Rectal smooth muscle tissue (tissue), 1 donor: ENCODE data around the gene DHX30.

Experiments
- H3K27ac ChIP-seq: one replicate; pipeline ENCODE4 v1.7.0; 2013; ENCODE audit warnings: low read depth, low read length, inconsistent platforms
- H3K27me3 ChIP-seq: one replicate; pipeline ENCODE4 v1.7.0; 2013; ENCODE audit warnings: low read length; ENCODE audit not compliant: control insufficient read depth, insufficient read depth
- H3K36me3 ChIP-seq: one replicate; pipeline ENCODE4 v1.7.0; 2013; ENCODE audit warnings: low read length; ENCODE audit not compliant: control insufficient read depth, insufficient read depth
- H3K4me1 ChIP-seq: one replicate; pipeline ENCODE4 v1.7.0; 2013; ENCODE audit warnings: low read length; ENCODE audit not compliant: control insufficient read depth, insufficient read depth
- H3K4me3 ChIP-seq: one replicate; pipeline ENCODE4 v1.7.0; 2013; ENCODE audit warnings: low read length
- H3K9ac ChIP-seq: one replicate; pipeline ENCODE4 v1.7.0; 2013; ENCODE audit warnings: low read length

The DHX30 gene

GRCh38 chr3:47781685-47782445, 21.1 kb upstream of the DHX30 start, which contains the start of gene SMARCC1:
SMARCC1 (minus strand) TSS chr3:47781893; CDS start chr3:47781797, 96 bp downstream.
- no peaks in the 10 kb centered on the region for H3K36me3 ChIP-seq
- peaks cover 15% of the 10 kb centered on the region for H3K4me1 ChIP-seq
- peak within 1 kb of the TSS; percentile 96 for H3K27ac ChIP-seq
- no peaks in the 10 kb centered on the region for H3K27me3 ChIP-seq
- H3K4me3 ChIP-seq = peak within 1 kb of the TSS; percentile 98
- H3K9ac ChIP-seq = peak within 1 kb of the TSS; percentile 84

DNA sequence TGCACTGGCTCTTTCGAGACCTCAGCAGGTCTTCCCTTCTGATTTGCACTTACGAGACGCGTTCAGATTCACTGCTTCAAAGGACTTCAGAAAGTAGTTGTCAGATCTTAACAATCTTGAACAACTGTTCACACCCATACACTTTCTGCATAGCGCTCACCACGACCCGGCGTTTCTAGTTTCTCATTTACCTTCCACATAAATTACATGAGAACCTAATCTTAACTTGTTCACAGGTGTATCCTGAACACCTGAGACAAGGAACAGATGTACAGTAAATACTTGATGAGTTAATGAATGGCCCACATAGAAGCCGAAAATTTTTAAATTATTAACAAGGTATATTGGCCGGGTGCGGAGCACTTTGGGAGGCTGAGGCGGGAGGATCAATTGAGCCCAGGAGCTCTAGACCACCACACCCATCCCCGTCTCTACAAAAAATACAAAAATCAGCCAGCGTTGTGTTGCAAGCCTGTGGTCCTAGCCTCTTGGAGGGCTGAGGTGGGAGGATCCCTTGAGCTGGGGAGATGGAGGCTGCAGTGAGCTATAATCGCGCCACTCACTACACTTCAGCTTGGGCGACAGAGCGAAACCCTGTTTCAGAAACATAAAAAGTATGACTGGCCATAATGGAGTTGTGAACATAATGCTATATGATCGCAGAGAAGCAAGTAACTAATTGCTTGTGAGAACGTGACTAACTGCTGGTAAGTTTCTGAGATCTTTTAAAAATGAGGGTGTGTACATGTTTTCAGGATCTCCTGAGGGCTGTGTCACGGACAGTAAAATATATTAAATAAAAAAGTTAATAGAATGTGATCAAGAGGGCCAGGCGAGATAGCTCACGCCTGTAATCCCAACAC, 20.3 kb upstream of the DHX30 start:
- H3K4me1 ChIP-seq = peaks cover 15% of the 10 kb centered on the region
- H3K27me3 ChIP-seq = no peaks in the 10 kb centered on the region
- peak overlapping the region; percentile 98 for H3K4me3 ChIP-seq
- H3K36me3 ChIP-seq = no peaks in the 10 kb centered on the region
- peak overlapping the region; percentile 84 for H3K9ac ChIP-seq
- H3K27ac ChIP-seq = peak overlapping the region; percentile 96

DNA sequence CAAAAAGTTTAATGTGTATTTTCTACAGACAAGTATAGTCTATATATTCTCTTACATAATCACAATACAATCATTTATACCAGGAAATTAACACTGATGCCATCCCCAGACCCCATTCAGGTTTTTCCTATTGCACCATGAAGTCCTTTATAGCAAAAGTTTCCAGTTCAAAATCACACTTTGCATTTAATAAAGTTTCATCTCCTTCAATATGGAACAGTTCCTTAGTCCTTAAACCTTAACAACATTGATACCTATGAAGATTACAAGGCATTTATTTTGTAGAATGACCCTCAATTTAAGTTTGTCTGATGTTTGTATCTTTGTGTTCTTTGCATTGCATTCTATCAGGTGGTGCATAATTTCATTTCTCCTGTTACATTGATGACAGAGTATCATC, 19.3 kb upstream of the DHX30 start:
- Histone ChIP-seq H3K27ac (no peak overlapping the region), H3K36me3 (no peaks in the 10 kb centered on the region), H3K4me3 (no peak overlapping the region), H3K9ac (no peak overlapping the region), H3K27me3 (no peaks in the 10 kb centered on the region), H3K4me1 (peaks cover 15% of the 10 kb centered on the region)

DNA sequence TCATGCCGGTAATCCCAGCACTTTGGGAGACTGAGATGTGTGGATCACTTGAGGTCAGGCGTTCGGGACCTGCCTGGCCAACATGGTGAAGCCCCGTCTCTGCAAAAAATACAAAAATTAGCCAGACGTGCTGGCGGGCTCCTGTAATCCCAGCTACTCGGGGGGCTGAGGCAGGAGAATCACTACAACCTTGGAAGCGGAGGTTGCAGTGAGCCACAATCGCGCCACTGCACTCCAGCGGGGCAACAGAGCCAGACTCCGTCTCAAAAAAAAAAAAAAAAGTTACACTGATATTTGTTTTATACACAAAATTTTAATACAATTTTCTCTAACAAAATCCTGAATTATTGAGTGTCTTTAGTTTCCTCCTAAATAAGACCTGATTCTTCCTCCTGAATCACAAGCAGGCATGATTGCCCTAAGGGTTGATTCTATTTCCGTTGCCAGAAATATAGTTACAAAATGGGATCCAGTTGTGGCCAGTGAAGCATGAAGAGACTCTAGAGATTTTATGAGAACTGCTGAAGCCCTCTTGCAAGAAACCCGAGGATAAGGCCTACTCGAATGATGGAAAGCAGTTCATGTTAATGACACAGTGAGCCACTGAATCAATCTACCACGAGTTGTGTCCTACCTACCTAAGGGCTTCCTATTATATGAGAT, 11.6 kb upstream of the DHX30 start:
- Histone ChIP-seq H3K4me1 (no peaks in the 10 kb centered on the region), H3K36me3 (no peaks in the 10 kb centered on the region), H3K4me3 (no peak overlapping the region), H3K9ac (no peak overlapping the region), H3K27ac (no peak overlapping the region), H3K27me3 (no peaks in the 10 kb centered on the region)

- H3K27me3 ChIP-seq = no peaks in the 10 kb centered on the region
- H3K36me3 ChIP-seq = no peaks in the 10 kb centered on the region
- H3K27ac ChIP-seq = no peak overlapping the region
- no peak overlapping the region for H3K9ac ChIP-seq
- H3K4me3 ChIP-seq = no peak overlapping the region
- no peaks in the 10 kb centered on the region for H3K4me1 ChIP-seq
Measured at GRCh38 chr3:47792699-47793098, 10.2 kb upstream of the DHX30 start.

- H3K9ac ChIP-seq = no peak overlapping the region
- H3K4me3 ChIP-seq = no peak overlapping the region
- H3K4me1 ChIP-seq = no peaks in the 10 kb centered on the region
- H3K36me3 ChIP-seq = no peaks in the 10 kb centered on the region
- H3K27me3 ChIP-seq = no peaks in the 10 kb centered on the region
- H3K27ac ChIP-seq = no peak overlapping the region
Measured at GRCh38 chr3:47794544-47794943, 8.4 kb upstream of the DHX30 start.

DNA sequence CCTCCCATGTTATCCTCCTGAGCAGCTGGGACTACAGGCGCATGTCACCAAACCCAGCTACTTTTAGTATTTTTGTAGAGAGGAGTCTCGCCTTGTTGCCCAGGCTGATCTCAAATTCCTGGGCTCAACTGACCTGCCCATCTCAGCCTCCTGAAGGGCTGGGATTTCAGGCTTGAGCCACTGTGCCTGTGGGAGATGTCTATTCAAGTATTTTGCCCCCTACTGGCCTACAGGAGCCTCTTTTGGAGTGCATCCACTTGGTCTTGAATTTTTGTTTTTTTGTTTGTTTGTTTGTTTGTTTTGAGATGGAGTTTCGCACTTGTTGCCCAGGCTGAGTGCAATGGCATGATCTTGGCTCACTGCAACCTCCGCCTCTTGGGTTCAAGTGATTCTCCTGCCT, 3.2 kb upstream of the DHX30 start:
- Histone ChIP-seq H3K27ac (no peak overlapping the region), H3K4me3 (no peak overlapping the region), H3K36me3 (no peaks in the 10 kb centered on the region), H3K4me1 (peaks cover 11% of the 10 kb centered on the region), H3K9ac (no peak overlapping the region), H3K27me3 (no peaks in the 10 kb centered on the region)

DNA sequence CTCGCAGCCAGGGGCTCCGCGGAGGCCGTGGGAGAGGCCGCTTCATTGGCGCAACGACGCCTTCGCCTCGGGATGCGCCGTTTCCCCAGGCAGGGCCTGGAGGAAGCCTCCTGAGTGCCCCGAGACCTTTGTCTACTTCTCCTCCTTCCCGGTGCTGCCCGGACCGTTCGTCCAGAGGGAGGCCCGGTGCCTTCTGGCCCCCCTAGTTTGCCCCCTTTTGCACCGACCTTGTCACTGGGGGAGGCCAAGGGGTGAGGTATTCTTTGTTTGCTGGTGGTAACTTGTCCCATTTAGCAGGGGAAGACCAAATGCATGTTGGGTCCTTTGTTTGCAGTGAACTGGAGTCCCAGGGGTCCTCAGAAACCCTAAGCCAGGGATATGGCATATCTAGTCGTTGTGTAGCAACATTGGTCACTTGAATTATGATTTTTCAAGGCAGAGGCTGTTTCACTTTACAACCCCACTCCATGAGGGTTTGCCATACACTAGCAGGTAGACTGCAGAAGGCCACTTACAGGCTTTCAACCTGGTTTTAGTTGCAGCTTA, 615 bp downstream of the DHX30 start:
- Histone ChIP-seq H3K36me3 (no peaks in the 10 kb centered on the region), H3K27me3 (no peaks in the 10 kb centered on the region), H3K4me1 (peaks cover 11% of the 10 kb centered on the region), H3K9ac (peak overlapping the region; percentile 74), H3K27ac (peak overlapping the region; percentile 94), H3K4me3 (peak overlapping the region; percentile 90)

DNA sequence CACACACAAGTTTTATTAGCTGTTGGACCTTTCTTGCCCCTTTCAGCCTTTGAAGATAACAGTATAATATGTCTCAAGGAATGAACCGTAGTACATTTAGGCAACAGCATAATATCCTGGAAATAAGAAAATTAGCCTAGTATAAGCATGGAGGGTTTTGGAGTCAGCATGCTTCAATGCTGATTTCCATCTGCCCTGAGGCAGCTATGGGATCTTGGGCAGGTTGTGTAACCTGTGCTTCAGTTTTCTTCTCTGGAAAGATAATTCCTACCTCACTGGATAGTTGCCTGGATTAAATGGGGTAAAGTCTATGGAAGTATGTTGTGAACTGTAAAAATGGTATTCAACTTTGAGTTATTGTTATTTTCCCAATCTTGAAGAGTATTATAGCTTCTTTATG, 1.6 kb downstream of the DHX30 start:
- Histone ChIP-seq H3K9ac (no peak overlapping the region), H3K27ac (no peak overlapping the region), H3K4me3 (no peak overlapping the region)

DNA sequence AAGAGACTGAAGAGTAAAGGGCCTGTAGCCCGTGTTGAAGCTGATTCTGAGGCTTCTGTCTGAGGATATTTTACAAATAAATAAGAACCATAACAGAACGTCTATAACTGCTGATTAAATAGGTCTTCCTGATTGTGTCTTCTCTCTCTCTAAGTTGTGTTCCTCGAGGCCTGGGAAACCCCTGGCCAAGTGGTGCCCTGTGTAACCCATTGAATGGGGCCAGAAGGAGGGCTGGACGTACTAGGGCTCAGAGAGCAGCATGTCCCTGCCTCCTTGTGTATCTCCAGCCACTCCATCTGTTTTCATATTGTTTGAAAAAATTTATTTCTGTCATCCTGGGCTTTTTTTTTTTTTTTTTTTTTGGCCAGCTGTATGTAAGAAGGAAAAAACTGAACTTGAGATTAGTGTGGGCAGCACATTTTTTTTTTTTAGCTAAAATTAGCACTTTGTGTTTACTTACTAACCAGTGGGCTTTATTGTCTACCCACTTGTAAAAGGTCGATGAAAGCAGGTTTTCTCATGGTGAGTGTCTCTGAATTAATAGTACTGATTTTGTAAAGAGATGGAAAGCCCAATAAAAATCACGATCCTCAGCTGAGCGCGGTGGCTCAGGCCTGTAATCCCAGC, 10.7 kb downstream of the DHX30 start:
- Histone ChIP-seq H3K9ac (no peak overlapping the region), H3K27ac (no peak overlapping the region), H3K36me3 (peaks cover 7% of the 10 kb centered on the region), H3K27me3 (no peaks in the 10 kb centered on the region), H3K4me3 (no peak overlapping the region), H3K4me1 (no peaks in the 10 kb centered on the region)

More for the DNA sequence above, 1.6 kb downstream of the DHX30 start:
- Histone ChIP-seq H3K36me3 (no peaks in the 10 kb centered on the region), H3K27me3 (no peaks in the 10 kb centered on the region), H3K4me1 (peaks cover 11% of the 10 kb centered on the region)

DNA sequence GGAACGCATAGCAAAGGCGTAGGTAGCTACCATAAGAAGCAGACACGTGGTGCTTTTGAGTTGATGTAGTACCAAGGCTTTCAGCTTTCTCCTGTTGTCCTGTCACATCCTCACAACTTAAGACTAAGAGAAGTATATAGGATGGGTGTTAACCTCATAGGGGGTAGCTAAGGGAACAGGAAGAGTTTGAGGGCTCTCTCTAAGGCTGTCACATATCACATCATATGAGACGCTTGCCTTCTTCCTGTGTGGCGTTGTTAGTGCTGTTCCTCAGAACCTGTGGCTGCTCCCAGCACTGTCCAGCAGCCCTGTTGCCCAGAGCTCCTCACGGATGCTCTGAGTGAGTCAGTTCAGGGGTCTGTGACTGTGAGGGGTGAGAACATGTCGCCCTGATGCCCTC, 14.7 kb downstream of the DHX30 start:
- Histone ChIP-seq H3K9ac (no peak overlapping the region), H3K27ac (no peak overlapping the region), H3K4me3 (no peak overlapping the region), H3K36me3 (peaks cover 3% of the 10 kb centered on the region), H3K4me1 (no peaks in the 10 kb centered on the region), H3K27me3 (no peaks in the 10 kb centered on the region)
